ENCODE results near the gene C5orf15.

Gene C5orf15

GRCh38 chr5:133998042-133998441 lies 29.6 kb upstream of the C5orf15 start:
- H3K4me3 ChIP-seq (ENCODE audit: control insufficient read depth, low read depth, low read length): no peak overlapping the region

GRCh38 chr5:133996683-133997252 lies 28.3 kb upstream of the C5orf15 start:
- TF ChIP-seq CTCF (IDR thresholded peaks at IDR 0.05; ENCODE audit: control insufficient read depth, insufficient read depth, low read depth, low read length, missing control alignments): peak; percentile 46
- no peak for DNase-seq (ENCODE audit: low read depth)
- no peak overlapping the region for H3K4me3 ChIP-seq (ENCODE audit: control insufficient read depth, low read depth, low read length)

More at GRCh38 chr5:133998042-133998441, 29.6 kb upstream of the C5orf15 start:
- no peak for DNase-seq (ENCODE audit: low read depth)
- TF ChIP-seq CTCF (IDR thresholded peaks at IDR 0.05; ENCODE audit: control insufficient read depth, insufficient read depth, low read depth, low read length, missing control alignments): no peak

GRCh38 chr5:133995883-133996563 lies 27.6 kb upstream of the C5orf15 start:
- no peak overlapping the region for H3K4me3 ChIP-seq (ENCODE audit: control insufficient read depth, low read depth, low read length)
- no peak for TF ChIP-seq CTCF (IDR thresholded peaks at IDR 0.05; ENCODE audit: control insufficient read depth, insufficient read depth, low read depth, low read length, missing control alignments)
- no peak for DNase-seq (ENCODE audit: low read depth)

- no peak for DNase-seq (ENCODE audit: low read depth)
- H3K4me3 ChIP-seq (ENCODE audit: control insufficient read depth, low read depth, low read length): no peak overlapping the region
- TF ChIP-seq CTCF (IDR thresholded peaks at IDR 0.05; ENCODE audit: control insufficient read depth, insufficient read depth, low read depth, low read length, missing control alignments): no peak
Measured at GRCh38 chr5:133995341-133995740, 26.9 kb upstream of the C5orf15 start.

- H3K4me3 ChIP-seq (ENCODE audit: control insufficient read depth, low read depth, low read length): no peak overlapping the region
Measured at GRCh38 chr5:133994990-133995333, 26.5 kb upstream of the C5orf15 start.

GRCh38 chr5:133994297-133994989 lies 26.0 kb upstream of the C5orf15 start:
- no peak overlapping the region for H3K4me3 ChIP-seq (ENCODE audit: control insufficient read depth, low read depth, low read length)
- DNase-seq (ENCODE audit: low read depth): no peak
- TF ChIP-seq CTCF (IDR thresholded peaks at IDR 0.05; ENCODE audit: control insufficient read depth, insufficient read depth, low read depth, low read length, missing control alignments): no peak

More at GRCh38 chr5:133994990-133995333, 26.5 kb upstream of the C5orf15 start:
- no peak for TF ChIP-seq CTCF (IDR thresholded peaks at IDR 0.05; ENCODE audit: control insufficient read depth, insufficient read depth, low read depth, low read length, missing control alignments)
- no peak for DNase-seq (ENCODE audit: low read depth)

Measured in AG09309 (cell line).